ENCODE data around the gene NDUFA7.

Gene NDUFA7

DNA sequence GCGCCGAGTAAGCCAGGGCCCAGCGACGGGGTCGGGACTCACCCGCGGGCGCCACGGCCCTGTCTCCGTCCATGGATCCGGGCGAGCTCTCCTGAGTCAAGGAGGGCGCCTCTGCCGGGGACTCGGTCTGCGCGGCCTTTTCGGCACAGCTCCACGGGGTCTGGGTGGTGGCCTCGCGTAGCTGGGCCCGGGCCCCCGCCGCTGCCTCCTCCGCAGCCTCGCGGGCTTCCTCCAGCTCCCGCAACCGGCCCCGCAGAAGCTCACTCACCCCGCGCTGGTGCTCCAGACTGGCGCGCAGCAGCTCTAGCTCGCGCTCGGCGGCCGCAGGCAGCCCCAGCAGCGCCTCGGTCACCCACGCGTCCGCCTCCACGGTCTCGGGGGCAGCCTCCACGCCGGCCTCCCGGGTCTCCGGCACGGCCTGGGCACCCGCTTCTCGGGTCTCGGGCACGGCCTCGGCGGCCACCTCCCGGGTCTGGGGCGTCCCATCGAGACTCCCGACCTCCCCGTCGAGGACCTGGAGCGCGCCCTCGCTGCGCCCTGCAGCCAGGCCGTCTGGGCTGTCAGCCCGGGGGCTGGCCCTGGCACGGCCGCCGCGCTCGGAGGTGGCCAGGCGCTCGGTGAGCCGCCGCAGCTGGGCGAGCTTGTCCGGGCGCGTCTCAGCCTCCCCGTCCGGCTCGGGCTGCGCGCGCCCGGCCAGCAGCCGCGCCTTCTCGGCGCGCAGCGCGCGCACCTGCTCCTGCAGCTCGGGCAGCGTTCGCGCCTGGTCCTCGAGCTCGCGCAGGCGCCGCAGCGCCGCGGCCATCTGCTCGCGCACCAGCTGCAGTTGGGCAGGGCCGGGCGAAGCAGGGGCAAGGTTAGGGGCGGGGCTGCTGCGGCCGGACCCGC lies 13.5 kb upstream of the NDUFA7 start:
- in situ Hi-C loops (cut with MboI; ENCODE audit: low sequenced_read_pairs, unreplicated experiment), result no loop called here
- TF ChIP-seq, protein P1, sequence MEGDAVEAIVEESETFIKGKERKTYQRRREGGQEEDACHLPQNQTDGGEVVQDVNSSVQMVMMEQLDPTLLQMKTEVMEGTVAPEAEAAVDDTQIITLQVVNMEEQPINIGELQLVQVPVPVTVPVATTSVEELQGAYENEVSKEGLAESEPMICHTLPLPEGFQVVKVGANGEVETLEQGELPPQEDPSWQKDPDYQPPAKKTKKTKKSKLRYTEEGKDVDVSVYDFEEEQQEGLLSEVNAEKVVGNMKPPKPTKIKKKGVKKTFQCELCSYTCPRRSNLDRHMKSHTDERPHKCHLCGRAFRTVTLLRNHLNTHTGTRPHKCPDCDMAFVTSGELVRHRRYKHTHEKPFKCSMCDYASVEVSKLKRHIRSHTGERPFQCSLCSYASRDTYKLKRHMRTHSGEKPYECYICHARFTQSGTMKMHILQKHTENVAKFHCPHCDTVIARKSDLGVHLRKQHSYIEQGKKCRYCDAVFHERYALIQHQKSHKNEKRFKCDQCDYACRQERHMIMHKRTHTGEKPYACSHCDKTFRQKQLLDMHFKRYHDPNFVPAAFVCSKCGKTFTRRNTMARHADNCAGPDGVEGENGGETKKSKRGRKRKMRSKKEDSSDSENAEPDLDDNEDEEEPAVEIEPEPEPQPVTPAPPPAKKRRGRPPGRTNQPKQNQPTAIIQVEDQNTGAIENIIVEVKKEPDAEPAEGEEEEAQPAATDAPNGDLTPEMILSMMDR (IDR thresholded peaks at IDR 0.05; ENCODE audit: borderline replicate concordance, control extremely low read depth, extremely low read depth, insufficient read depth, missing control alignments), result no peak
- peak; percentile 78 for DNase-seq (ENCODE audit: low spot score)

DNA sequence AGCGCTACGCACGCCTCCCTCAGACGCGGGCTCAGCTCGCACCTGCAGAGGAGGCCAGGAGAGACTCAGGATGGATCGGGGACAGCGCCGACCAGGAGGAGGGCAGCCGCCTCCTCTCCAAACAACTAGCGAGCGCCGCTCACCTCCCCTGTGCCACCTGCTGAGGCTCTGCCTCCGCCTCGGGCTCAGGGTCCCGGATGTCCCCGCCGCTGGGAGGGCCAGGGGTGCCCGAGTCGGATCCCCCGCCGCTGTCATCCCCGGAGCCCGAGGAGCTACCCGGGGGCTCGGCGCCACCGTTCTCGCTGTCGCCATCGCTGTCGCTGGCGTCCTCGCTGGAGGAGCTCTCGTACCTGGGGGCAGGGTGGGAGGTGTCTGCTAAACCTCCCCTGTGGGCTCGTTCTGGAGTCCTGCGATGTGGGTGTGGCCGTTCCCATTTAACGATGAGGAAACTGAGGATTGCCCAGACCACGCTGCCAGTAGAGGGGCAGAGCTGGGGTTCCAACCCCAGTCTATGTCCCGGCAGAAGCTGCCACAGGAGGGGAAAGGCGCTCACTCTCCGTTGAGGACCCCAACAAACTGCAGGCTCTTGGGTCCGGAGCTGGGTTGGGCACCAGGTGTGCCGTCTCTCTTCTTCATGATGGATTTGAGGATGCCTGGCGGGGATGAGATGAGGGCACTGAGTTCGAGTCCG lies 12.7 kb upstream of the NDUFA7 start:
- TF ChIP-seq, protein P1 (IDR thresholded peaks at IDR 0.05; ENCODE audit: borderline replicate concordance, control extremely low read depth, extremely low read depth, insufficient read depth, missing control alignments), result no peak
- DNase-seq (ENCODE audit: low spot score), result peak; percentile 20
- in situ Hi-C loops (cut with MboI; ENCODE audit: low sequenced_read_pairs, unreplicated experiment), result no loop called here

DNA sequence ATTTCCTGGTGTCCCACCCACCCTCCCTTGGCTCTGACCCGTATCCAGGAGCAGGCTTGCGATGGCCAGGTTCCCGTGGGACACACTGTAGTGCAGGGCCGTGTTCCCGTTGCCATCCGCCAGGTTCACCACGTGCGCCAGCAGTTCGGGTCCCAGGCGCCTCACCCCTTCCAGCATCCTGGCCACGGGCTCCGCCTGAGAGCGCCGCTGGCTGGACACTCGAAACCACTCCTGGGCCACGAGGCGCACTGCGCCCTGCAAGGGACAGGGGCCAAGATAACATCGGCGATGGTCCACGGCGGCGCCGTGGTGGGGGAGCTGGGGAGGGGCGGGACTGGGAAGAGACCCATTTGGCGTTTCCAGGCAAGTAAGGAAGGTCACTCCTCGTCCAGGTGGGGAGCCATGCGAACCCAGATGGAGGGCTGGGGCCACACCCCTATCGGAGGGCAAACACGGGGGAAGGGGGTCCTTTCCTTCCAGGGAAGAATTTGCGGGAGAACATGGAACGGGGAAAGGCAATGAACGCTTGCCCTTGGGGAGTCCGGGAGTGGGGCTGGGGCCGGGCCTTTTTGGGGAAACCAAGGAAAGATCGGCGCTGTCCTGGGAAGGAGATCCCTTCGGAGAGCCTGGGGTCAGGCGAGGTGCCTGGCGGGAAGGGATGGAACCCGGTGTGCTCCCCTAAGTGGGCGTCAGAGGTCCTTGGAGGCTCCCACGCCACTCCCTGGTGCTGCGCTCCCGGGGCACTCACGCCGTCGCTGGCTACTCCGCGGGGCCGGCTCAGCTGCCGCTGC lies 12.0 kb upstream of the NDUFA7 start:
- peak; percentile 27 for DNase-seq (ENCODE audit: low spot score)
- in situ Hi-C loops (cut with MboI; ENCODE audit: low sequenced_read_pairs, unreplicated experiment), result no loop called here
- TF ChIP-seq, protein P1 (IDR thresholded peaks at IDR 0.05; ENCODE audit: borderline replicate concordance, control extremely low read depth, extremely low read depth, insufficient read depth, missing control alignments), result no peak

DNA sequence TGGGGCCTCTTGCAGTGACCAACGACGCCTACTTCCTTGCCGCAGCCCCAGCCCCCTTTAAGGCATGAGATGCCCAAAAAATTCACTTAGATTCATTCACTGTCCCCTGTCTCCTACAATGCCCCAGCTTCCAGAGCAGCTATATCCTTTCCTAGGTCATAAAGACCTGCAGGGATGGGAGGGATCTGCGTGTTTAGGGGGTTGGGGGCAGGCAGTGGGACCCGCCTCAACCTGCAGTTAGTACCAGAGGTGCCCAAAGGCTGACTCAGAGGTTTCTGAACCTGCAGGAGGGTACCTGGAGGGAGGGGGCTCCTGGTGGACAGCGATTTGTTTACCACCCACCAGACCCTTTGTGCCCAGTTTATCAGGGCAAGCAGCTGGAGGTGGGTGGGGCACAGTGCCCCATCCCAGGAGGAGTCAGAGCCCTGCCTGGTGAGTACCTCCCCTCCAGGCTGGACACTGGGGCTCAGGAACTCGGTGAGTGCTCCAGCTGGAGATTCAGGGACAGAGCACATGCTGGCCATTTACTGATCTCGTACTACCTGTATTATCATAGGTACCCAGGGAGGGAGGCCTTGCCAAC lies 10.2 kb upstream of the NDUFA7 start:
- DNase-seq (ENCODE audit: low spot score), result no peak
- in situ Hi-C loops (cut with MboI; ENCODE audit: low sequenced_read_pairs, unreplicated experiment), result no loop called here
- TF ChIP-seq, protein P1 (IDR thresholded peaks at IDR 0.05; ENCODE audit: borderline replicate concordance, control extremely low read depth, extremely low read depth, insufficient read depth, missing control alignments), result no peak

DNA sequence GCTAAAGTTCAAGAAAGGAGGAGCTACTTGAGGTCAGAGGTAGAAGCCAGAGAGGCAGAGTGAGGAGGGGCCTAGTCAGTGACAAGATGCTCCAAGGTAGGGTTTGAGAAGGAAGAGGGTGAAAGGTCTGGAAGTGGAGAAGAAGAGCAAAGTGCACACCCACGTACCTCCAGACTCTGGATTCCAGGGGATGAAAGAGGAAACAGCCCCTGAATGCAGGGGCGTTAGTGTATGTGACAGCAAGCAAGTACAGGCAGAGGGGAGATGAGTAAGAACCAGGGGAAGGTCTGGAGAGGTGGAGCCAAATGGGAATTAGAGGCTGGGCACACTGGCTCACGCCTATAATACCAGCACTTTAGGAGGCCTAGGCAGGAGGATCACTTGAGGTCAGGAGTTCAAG lies 8.8 kb upstream of the NDUFA7 start:
- no peak for DNase-seq (ENCODE audit: low spot score)
- TF ChIP-seq, protein P1 (IDR thresholded peaks at IDR 0.05; ENCODE audit: borderline replicate concordance, control extremely low read depth, extremely low read depth, insufficient read depth, missing control alignments), result no peak
- in situ Hi-C loops (cut with MboI; ENCODE audit: low sequenced_read_pairs, unreplicated experiment), result no loop called here

DNA sequence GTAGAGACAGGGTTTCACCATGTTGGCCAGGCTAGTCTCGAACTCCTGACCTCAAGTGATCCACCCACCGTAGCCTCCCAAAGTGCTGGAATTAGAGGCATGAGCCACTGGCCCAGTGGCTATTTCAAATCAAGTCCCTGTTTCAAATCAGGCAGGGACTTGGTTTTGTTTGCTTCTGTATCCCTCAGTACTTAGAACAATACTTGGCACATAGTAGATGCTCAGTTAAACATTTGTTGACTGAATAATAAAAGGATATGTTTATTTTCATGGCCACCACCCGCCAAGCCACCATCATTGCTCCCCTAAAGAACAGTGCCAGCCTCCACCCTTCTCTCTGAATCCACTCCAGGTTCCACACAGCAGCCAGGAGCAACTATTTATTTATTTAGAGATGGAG lies 4.3 kb upstream of the NDUFA7 start:
- in situ Hi-C loops (cut with MboI; ENCODE audit: low sequenced_read_pairs, unreplicated experiment), result no loop called here
- TF ChIP-seq, protein P1 (IDR thresholded peaks at IDR 0.05; ENCODE audit: borderline replicate concordance, control extremely low read depth, extremely low read depth, insufficient read depth, missing control alignments), result no peak
- no peak for DNase-seq (ENCODE audit: low spot score)
